Hematopoietic multipotent progenitor cell treated with erythropoietin and hydrocortisone succinate and interleukin-3 and kit ligand, for 15 days (in vitro differentiated cells): ENCODE data around the gene GPR22.
A peak's percentile ranks its signal among the peaks of the same experiment; 100 is the strongest.

ENCODE experiments used
- DNase-seq: peaks from one replicate; pipeline ENCODE4 v3.0.0-alpha.2; 2015; ENCODE audit warnings: low spot score

The GPR22 gene

GRCh38 chr7:107479303-107479702, 9.4 kb downstream of the GPR22 start:
- DNase-seq, result peak; percentile 15

GRCh38 chr7:107480932-107481331, 11.1 kb downstream of the GPR22 start:
- peak; percentile 56 for DNase-seq

DNA sequence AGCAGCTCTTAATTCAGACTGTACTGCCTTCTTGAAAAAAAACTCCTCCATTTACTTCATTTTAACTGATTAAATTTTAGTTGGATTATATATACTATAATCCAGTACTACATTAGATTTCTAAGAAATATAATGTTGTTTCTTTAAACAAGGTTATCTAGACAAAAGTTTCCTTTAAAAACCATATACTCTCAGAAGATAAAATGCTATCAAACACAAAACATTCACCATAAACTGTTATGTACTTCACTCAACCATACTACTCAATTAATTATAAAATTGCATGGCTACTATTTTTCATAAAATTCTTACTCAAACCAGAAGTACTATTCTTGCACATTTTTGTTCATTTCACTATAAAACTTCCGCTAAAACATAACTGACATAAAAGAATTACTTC, 12.7 kb downstream of the GPR22 start:
- peak; percentile 51 for DNase-seq

- DNase-seq, result no peak
Measured at GRCh38 chr7:107486041-107486440, 16.2 kb downstream of the GPR22 start.

GRCh38 chr7:107492875-107493274, 23.0 kb downstream of the GPR22 start:
- DNase-seq, result no peak

GRCh38 chr7:107494315-107494751, 24.5 kb downstream of the GPR22 start:
- DNase-seq, result no peak

GRCh38 chr7:107494884-107495283, 25.0 kb downstream of the GPR22 start:
- DNase-seq, result no peak

DNA sequence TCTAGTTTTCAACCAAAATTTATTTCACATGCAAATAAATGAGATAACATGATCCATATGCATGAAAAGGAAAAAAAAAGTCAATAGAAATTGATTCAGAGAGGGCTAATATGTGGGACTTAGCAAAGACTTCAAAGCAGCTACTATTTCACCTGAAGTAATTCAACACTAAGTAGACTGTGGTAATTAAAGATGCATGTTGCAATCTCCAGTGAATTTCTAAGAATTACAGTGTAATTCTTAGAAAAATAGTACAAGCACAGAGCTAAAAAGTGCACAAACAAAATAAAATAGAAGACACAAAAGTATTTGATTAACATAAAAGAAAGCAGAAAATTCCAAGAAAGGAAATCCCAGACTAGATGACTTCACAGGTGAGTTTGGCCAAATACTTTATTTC, 25.7 kb downstream of the GPR22 start:
- DNase-seq, result no peak

GRCh38 chr7:107499731-107500130, 29.9 kb downstream of the GPR22 start:
- no peak for DNase-seq

DNA sequence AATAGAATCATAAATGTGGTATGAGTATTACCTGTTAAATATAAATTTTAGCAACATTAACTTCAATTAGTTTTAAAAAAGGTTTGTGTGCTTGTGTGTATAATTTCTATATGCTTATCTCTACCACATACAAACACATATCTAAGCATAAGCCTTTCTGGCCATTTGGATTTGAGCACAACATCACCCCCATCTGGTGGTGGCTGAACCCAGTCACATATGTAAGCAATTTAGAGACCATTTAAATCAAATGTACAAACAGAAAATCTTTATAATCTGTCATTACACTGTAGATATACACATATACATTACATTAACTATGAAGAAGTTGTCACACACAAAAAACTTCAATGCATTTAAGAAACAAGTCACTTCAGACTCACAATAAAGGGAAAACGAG, 31.7 kb downstream of the GPR22 start:
- DNase-seq, result peak; percentile 72

DNA sequence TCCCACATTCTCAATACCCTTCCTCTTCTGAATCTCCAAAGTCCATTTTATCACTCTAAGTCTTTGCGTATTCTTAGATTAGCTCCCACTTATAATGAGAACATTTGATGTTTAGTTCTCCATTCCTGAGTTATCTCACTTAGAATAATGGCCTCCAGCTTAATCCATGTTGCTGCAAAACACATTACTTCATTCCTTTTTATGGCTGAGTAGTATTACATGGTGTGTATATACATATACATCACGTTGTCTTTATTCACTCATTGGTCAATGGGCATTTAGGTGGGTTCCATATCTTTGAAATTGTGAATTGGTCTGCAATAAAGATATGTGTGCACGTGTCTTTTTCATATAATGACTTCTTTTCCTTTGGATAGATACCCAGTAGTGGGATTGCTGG, 32.3 kb downstream of the GPR22 start:
- DNase-seq, result no peak

DNA sequence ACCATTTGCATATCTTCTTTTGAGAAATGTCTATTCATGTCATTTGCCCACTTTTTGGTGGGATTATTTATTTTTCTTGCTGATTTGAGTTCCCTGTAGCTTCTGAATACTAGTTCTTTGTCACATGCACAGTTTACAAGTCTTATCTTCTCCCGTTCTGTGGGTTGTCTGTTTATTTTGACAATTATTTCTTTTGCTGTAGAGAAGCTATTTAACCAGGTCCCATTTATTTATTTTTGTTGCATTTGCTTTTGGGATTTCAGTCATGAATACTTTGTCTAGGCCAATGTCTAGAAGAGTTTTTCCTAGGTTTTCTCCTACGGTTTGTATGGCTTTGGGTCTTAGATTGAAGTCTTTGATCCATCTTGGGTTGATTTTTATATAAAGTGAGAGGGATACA, 32.9 kb downstream of the GPR22 start:
- no peak for DNase-seq

GRCh38 chr7:107503687-107504086, 33.8 kb downstream of the GPR22 start:
- DNase-seq, result no peak

GRCh38 chr7:107505362-107505761, 35.5 kb downstream of the GPR22 start:
- no peak for DNase-seq

DNA sequence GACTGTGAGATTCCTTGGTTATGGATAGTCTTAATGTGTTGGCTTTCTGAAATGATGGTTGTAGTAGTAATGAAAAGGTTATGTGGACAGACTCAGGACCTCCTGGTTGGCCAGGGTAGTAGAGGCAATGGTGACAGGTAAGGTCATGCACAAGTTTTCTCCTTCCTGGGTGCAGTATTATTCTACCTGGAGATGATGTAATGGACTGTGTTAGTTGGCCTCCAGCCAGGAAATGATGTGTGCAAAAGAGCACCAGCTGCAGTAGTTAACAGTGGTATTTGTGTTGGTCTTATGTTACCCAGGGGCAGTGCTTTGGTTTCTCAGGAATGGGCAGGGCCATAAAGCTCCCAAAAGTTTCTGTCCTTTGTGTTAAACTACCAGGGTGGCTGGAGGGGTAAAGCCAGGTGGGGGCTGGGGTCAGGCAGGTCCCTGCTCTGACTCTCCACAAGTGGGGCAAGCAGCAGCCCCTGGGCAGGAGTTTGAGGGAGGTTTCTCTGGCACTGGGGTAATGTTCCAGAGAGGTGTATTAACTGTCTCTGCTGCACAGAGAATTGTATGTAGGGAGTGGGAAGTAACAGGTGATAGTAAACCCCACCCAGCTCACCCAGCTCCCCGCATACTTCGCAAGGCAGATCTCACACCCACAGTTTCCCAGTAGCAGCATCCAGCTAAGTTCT, 36.3 kb downstream of the GPR22 start:
- peak; percentile 29 for DNase-seq

DNA sequence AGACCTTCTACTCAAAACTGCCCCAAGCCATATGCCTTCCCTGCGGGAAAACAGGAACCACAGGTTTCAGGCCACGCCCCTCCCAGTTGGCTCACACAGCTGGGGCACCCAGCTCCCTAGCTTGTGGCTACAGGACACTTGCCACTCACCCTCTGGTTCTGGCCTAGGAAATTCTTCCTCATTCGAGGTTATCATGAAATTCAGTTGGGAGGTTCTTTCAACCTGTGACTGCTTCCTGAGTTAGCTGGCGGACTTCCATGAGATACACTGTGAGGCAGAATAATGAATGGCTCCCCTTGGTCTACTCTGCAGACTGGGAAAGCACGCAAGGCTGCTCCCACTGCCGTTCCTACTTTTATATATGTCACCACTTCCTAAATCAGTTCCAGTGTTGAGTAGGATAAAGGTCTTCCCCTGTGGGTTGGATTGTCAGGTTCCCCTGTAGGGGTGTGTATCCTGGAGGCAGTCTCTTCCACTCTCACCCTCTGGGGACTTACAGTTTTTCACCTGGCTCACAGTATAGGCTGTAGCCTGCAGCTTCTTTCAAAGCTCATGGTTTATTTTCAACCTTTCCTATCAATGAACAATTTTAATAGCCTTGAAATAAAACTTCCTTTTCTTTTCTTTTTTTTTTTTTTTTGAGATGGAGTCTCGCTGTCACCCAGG, 37.0 kb downstream of the GPR22 start:
- DNase-seq, result no peak
